HUDEP-2 (cell line): Measurements from ENCODE around the gene TNFSF18.

Experiments
- DNase-seq, 76 experiments: peaks; one replicate each; lab custom pipeline; 2025; ENCODE audit not compliant: unreplicated experiment in 76 of 76; lab: John Stamatoyannopoulos, UW

TNFSF18 gene

DNA sequence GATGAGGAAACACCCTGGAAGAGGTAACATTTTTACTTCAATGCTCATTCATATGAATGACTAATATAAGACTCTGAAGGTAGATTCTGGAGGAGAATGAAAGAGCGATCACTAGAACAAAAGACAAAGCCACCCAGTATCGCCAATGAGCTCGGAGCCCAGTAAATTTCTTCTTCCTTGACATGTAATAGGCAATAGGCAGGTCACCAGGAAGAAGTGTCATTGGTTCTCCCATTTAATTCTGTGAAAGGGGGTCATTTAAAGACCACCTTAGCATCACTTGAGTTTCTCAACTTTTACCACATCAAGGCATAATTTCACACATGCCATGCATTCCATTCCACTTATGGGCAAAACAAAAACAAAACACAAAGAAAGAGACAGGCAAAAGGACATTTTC, 7.9 kb downstream of the TNFSF18 start:
- DNase-seq, result no peak

DNA sequence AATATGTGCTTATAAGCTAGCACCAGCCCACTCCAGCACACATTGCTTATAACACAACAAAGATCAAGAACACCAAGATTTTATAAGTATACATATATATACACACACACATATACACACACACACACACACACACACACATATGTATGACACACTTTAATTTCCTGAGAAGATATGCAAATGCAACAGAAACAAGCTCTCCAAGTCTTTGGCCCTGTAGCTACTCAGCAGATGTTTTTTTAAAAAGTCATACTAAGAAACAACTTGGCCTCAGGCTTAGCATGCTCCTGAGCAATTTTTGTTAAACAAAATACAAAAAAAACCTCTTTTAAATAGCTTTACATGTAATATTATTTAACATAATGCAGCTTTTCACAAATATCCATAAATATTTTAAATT, 11.1 kb downstream of the TNFSF18 start:
- no peak for DNase-seq

DNA sequence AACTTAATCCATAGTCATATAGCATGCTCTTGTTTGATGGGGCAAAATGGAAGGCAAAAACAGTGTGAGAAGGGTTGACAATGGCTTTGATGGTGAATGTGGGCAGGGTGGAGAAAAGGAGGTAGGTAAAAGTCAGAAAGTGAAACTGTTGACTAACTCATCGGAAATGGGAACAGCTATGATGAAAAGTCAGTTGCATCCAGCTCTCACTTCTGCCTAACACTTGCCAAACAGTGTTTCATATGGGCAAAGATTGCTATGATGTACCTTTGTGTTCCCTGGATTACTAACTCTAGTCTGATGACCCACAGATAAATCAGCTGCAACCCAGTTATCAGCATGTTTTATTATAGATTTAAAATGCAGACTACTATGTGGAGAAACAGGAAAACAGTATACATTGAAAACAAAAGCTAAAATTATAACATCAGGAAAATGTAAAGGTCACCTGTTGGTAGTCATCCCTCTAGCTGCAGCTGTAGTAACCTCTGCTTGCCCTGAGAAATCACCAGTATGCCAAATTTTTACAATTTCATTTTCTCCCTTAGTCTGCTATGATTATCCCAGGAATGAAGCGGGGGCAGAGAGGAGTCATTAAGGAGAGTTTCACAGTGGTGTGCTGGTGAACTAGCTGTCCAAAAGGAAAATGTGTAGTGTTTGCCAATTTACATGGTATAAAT, 11.7 kb downstream of the TNFSF18 start:
- DNase-seq, result no peak

- DNase-seq, result no peak
Measured at GRCh38 chr1:173024543-173024942, 26.2 kb downstream of the TNFSF18 start.

GRCh38 chr1:173023343-173023742, 27.4 kb downstream of the TNFSF18 start:
- DNase-seq, result no peak

- no peak for DNase-seq
Measured at GRCh38 chr1:173020138-173020750, 30.5 kb downstream of the TNFSF18 start.

DNA sequence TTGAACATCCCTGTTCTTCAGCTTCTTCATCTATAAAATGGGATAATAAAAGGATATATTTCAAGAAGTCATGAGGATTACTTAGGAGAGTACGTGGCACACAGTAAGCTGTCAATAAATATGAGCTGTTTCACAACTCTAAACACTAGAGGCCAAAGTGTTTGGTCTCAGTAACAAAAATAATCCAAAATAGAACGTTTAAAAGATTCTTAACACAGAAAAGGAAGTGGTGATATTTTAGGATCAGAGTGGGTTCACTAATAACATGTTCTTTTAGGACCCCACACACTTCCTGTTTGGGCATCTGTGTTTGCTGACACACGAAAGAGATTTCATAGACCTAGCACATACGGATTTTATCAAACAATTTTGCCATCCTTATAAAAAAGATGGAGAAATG, 32.9 kb downstream of the TNFSF18 start:
- no peak for DNase-seq

GRCh38 chr1:173016419-173016818, 34.3 kb downstream of the TNFSF18 start:
- no peak for DNase-seq

GRCh38 chr1:173015629-173016028, 35.1 kb downstream of the TNFSF18 start:
- no peak for DNase-seq

DNA sequence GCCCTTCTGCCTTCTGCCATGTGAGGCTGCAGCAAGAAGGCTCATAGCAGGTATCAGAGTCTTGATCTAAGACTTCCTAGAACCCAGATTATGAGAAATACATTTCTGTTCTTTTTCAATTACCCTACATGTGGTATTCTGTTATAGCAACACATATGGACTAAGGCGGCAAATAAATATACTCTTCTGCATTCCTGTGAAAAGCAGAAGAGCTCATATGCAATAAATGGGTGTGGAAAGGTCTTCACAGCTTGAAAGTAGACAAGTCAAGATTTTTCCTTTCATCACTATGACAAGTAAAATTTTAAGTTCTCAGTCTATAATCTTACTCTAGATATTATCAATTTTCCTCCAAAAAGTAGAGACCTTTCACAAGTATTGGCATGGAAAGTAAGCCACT, 36.6 kb downstream of the TNFSF18 start:
- DNase-seq, result no peak

DNA sequence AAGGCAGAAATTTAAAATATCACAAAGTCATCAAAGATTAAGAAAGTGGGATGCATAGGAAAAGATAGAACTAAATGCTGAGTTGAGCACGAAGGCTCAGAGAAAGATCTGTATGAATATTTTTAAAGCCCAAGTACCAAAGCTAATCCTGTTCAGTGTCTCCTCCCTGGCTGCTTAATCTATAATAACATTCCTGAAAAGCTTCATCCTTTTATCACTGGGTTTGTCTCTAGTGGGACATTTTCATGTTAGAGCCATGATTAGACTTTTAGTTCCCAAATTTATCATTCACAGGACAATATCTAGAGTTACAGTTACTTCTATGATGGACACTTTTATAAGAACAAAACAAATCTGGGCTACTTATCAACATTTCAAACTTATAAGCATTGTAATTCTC, 38.6 kb downstream of the TNFSF18 start:
- DNase-seq, result no peak

- no peak for DNase-seq
Measured at GRCh38 chr1:173009597-173009996, 41.1 kb downstream of the TNFSF18 start.

DNA sequence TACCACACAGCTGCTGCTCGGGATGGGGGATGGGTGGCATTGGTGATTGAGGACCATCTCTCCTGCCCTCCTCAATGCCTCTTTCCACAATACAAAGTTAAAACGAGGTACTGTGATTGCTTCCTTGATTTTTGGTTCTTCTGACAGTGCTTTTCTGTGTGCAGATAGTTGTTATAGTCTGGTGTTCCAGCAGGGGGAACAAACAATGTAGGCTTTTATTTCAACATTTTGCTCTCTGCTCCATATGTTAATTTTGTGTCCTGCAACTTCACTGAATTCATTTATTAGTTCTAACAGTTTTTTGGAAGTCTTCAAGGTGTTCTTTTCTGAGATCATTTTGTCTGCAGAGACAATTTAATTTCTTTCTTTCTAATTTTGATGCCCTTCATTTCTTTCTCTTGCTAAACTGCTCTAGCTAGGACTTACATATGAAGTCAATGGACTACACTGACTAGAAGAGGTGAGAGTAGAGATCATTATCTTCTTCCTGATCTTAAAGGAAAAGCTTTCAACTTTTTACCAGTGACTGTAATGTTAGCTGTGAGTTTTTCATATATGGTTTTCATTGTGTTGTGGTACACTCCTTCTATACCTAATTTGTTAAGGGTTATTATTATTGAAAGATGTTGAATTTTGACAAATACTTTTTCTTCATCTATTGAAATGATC, 45.4 kb downstream of the TNFSF18 start:
- no peak for DNase-seq

DNA sequence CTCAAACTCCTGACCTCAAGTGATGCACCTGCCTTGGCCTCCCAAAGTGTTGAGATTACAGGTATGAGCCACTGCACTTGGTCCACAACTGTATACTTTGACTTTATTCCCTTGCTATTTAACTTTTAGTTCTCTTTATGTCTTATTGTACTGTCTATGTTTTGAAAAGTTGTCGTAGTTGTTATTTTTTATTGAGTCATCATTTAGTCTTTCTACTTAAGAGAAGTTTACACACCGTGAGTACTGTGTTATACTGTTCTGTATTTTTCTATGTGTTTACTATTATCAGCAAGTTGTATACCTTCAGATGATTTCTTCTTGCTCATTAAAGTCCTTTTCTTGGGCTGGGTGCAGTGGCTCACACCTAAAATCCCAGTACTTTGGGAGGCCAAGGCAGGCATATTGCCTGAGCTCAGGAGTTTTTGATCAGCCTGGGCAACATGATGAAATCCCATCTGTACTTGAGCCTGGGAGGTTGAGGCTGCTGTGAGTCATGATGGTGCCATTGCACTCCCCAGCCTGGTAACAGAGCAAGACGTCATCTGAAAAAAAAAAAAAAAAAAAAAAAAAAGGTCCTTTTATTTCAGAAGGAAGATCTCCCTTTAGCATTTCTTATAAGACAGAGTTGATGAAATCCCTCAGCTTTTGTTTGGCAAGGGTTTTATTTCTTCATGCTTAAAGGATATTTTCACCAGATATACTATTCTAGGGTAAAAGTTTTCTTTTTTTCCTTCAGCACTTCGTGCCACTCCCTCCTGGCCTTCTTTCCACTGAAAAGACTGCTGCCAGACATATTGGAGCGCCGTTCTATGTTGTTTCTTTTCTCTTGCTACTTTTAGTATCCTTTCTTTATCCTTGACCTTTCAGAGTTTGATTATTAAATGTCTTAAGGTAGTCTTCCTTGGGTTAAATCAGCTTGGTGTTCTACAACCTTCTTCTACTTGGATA, 47.6 kb downstream of the TNFSF18 start:
- DNase-seq, result no peak

DNA sequence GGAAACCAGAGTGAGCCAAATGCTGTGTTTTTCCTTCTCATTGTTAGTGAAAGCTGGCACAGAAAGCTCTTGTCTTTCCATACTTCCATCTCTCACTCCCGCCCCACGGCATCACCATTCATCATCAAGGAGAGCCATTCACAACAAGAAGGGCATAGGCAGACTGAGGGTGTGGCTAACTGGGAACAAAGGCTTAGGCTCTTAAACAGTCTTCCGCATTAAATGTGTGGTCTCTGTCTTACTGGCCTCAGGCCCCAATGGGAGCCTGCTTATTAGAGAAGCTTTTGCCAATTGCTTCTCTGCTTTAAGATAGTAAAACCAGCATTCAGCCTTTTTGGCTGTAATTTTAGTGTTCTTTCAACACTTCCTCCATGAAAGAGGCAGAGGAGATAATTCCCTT, 51.4 kb downstream of the TNFSF18 start:
- DNase-seq, result no peak

- DNase-seq, result no peak
Measured at GRCh38 chr1:172997941-172998361, 52.8 kb downstream of the TNFSF18 start.

GRCh38 chr1:172993640-172994039, 57.1 kb downstream of the TNFSF18 start:
- DNase-seq, result no peak

- DNase-seq, result no peak
Measured at GRCh38 chr1:172991674-172992400, 58.9 kb downstream of the TNFSF18 start.

GRCh38 chr1:172990598-172991215, 60.0 kb downstream of the TNFSF18 start:
- no peak for DNase-seq
